Amniotic stem cell (primary cell): Measurements from ENCODE around the gene ZC2HC1C.
"Not testable (repeated sequence)": the region's sequence is repeated elsewhere in the genome, so short reads cannot be mapped to it uniquely, and the experiment has no call there.

Source experiments
- DNase-seq: peaks from one replicate; lab custom pipeline; 2025; lab: John Stamatoyannopoulos, UW

The ZC2HC1C gene

GRCh38 chr14:75054421-75054820, 15.0 kb upstream of the ZC2HC1C start:
- DNase-seq = no peak

- DNase-seq = no peak
Observed at GRCh38 chr14:75059642-75060041, 9.8 kb upstream of the ZC2HC1C start.

- DNase-seq = no peak
Observed at GRCh38 chr14:75060420-75060819, 9.0 kb upstream of the ZC2HC1C start.

- DNase-seq = no peak
Observed at GRCh38 chr14:75063013-75063412, 6.4 kb upstream of the ZC2HC1C start.

- peak; percentile 68 for DNase-seq
Observed at GRCh38 chr14:75063491-75064204, 5.8 kb upstream of the ZC2HC1C start, which contains the start of gene ACYP1. ACYP1 (minus strand) TSS chr14:75064024; CDS start chr14:75063553, 471 bp downstream.

- DNase-seq = no peak
Observed at GRCh38 chr14:75064205-75064567, 5.3 kb upstream of the ZC2HC1C start.

- DNase-seq = no peak
Observed at GRCh38 chr14:75066691-75067090, 2.8 kb upstream of the ZC2HC1C start.

- DNase-seq = no peak
Observed at GRCh38 chr14:75067212-75067611, 2.2 kb upstream of the ZC2HC1C start.

- not testable (repeated sequence) for DNase-seq
Observed at GRCh38 chr14:75067765-75068164, 1.7 kb upstream of the ZC2HC1C start.

- no peak for DNase-seq
Observed at GRCh38 chr14:75068294-75069120, 934 bp upstream of the ZC2HC1C start.

GRCh38 chr14:75069811-75070145, 337 bp downstream of the ZC2HC1C start:
- no peak for DNase-seq

GRCh38 chr14:75070383-75070782, 942 bp downstream of the ZC2HC1C start:
- DNase-seq = no peak

GRCh38 chr14:75077794-75078193, 8.4 kb downstream of the ZC2HC1C start:
- no peak for DNase-seq

- DNase-seq = no peak
Observed at GRCh38 chr14:75079521-75079920, 10.1 kb downstream of the ZC2HC1C start.

- no peak for DNase-seq
Observed at GRCh38 chr14:75081660-75082229, 12.3 kb downstream of the ZC2HC1C start.

- no peak for DNase-seq
Observed at GRCh38 chr14:75083271-75083670, 13.8 kb downstream of the ZC2HC1C start.

- no peak for DNase-seq
Observed at GRCh38 chr14:75084513-75084912, 15.1 kb downstream of the ZC2HC1C start.

GRCh38 chr14:75088153-75088552, 18.7 kb downstream of the ZC2HC1C start:
- DNase-seq = no peak

GRCh38 chr14:75088566-75089373, 19.3 kb downstream of the ZC2HC1C start:
- peak; percentile 44 for DNase-seq

GRCh38 chr14:75090353-75090752, 20.9 kb downstream of the ZC2HC1C start:
- no peak for DNase-seq

GRCh38 chr14:75091251-75091650, 21.8 kb downstream of the ZC2HC1C start:
- DNase-seq = no peak

- DNase-seq = no peak
Observed at GRCh38 chr14:75092698-75093097, 23.3 kb downstream of the ZC2HC1C start.
